K562 (cell line): ENCODE results near the gene SRPRA. TPM values are rescaled to one million over a fixed set of nuclear protein-coding genes. Genes with fewer than 3 reads are reported as not detected.

ENCODE experiments used
- ATF7 ChIP-seq: fragments of 450-650 bp; IDR thresholded peaks from 2 replicates; pipeline ENCODE4 v1.7.1; 2014; ENCODE audit warnings: mild to moderate bottlenecking, moderate library complexity
- BRCA1 ChIP-seq, 2 experiments: fragments of 450-650 bp in 1 of 2; sonication (generic) in 1 of 2; formaldehyde crosslinking in 1 of 2; IDR thresholded peaks; 2 replicates each; pipeline versions ENCODE4 v1.5.0 to v1.6.1; 2017 to 2020; ENCODE audit warnings: mild to moderate bottlenecking in 1 of 2, missing genetic modification reagents in 1 of 2
- CTBP1 ChIP-seq: fragments of 450-650 bp; IDR thresholded peaks from 2 replicates; pipeline ENCODE4 v1.6.1; 2016; ENCODE audit warnings: borderline replicate concordance
- GABPA ChIP-seq: fragments of 200-800 bp; sonication (Bioruptor generic); conservative IDR thresholded peaks from 2 replicates; pipeline ENCODE4 v1.6.1; 2016; ENCODE audit warnings: low read depth, missing genetic modification characterization, missing compliant biosample characterization
- GTF2F1 ChIP-seq: IDR thresholded peaks from 2 replicates; pipeline ENCODE4 v1.6.1; 2011; ENCODE audit warnings: low read depth, low read length, improper control_type of control experiment
- MAFG ChIP-seq: fragments of 450-650 bp; conservative IDR thresholded peaks from 2 replicates; pipeline ENCODE4 v1.6.1; 2016; ENCODE audit warnings: missing genetic modification characterization, missing compliant biosample characterization
- NRF1 ChIP-seq, 2 experiments: fragments of 450-650 bp; IDR thresholded peaks in 1 of 2; conservative IDR thresholded peaks in 1 of 2; 2 replicates each; pipeline ENCODE4 v1.6.1; 2014; ENCODE audit warnings: mild to moderate bottlenecking in 2 of 2
- PATZ1 ChIP-seq: fragments of 250-450 bp; sonication (Bioruptor Pico); IDR thresholded peaks from 2 replicates; pipeline ENCODE4 v1.5.0; 2020; ENCODE audit warnings: mild to moderate bottlenecking, borderline replicate concordance
- RFX7 ChIP-seq: fragments of 250-450 bp; sonication (Bioruptor Pico); IDR thresholded peaks from 2 replicates; pipeline ENCODE4 v1.5.1; 2021; ENCODE audit warnings: mild to moderate bottlenecking
- SLC30A9 ChIP-seq: fragments of 250-450 bp; sonication (Bioruptor Pico); IDR thresholded peaks from 2 replicates; pipeline ENCODE4 v1.8.0; 2022; ENCODE audit warnings: mild to moderate bottlenecking, moderate library complexity
- SOX6 ChIP-seq: fragments of 450-650 bp; IDR thresholded peaks from 2 replicates; pipeline ENCODE4 v1.6.1; 2014; ENCODE audit warnings: mild to moderate bottlenecking
- SRSF1 ChIP-seq: fragments of 200-400 bp; formaldehyde crosslinking; IDR thresholded peaks from 2 replicates; pipeline ENCODE4 v1.6.1; 2017; ENCODE audit warnings: mild to moderate bottlenecking, low read depth, low read length, moderate library complexity
- TBP ChIP-seq: optimal IDR thresholded peaks from 2 replicates; pipeline ENCODE3; 2011; ENCODE audit warnings: low read depth, low read length, improper control_type of control experiment
- TEAD4 ChIP-seq, 2 experiments: sonication (generic) in 1 of 2; formaldehyde crosslinking in 1 of 2; IDR thresholded peaks; 2 replicates each; pipeline versions ENCODE4 v1.6.1 to v1.8.0; 2012 to 2022; ENCODE audit warnings: borderline replicate concordance in 1 of 2, inconsistent platforms in 1 of 2, low read length in 1 of 2, mild to moderate bottlenecking in 1 of 2, missing genetic modification reagents in 1 of 2
- TFE3 ChIP-seq: fragments of 450-650 bp; formaldehyde crosslinking; IDR thresholded peaks from 2 replicates; pipeline ENCODE4 v1.4.0; 2020; ENCODE audit warnings: mild to moderate bottlenecking, mixed read lengths
- U2AF1 ChIP-seq: fragments of 200-400 bp; formaldehyde crosslinking; optimal IDR thresholded peaks from 2 replicates; pipeline ENCODE3; 2017; ENCODE audit warnings: mild to moderate bottlenecking, low read depth, low read length, moderate library complexity
- ZBTB11 ChIP-seq, 3 experiments: fragments of 200-800 bp in 1 of 3; fragments of 250-450 bp in 1 of 3; fragments of 450-650 bp in 1 of 3; sonication (Bioruptor Pico) in 1 of 3; sonication (Bioruptor generic) in 1 of 3; formaldehyde crosslinking in 1 of 3; IDR thresholded peaks; 2 replicates each; pipeline versions ENCODE4 v1.6.1 to v1.8.0; 2016 to 2022; ENCODE audit warnings: mild to moderate bottlenecking in 2 of 3, missing genetic modification characterization in 2 of 3, missing compliant biosample characterization in 1 of 3, moderate library complexity in 1 of 3
- ZFPM2 ChIP-seq: fragments of 250-450 bp; sonication (Bioruptor Pico); IDR thresholded peaks from 2 replicates; pipeline ENCODE4 v1.5.1; 2022; ENCODE audit warnings: mild to moderate bottlenecking
- ZNF76 ChIP-seq: fragments of 250-450 bp; sonication (Bioruptor Pico); IDR thresholded peaks from 2 replicates; pipeline ENCODE4 v1.4.0; 2020; ENCODE audit warnings: mild to moderate bottlenecking, moderate library complexity, borderline replicate concordance
- ZNF778 ChIP-seq: fragments of 450-650 bp; formaldehyde crosslinking; IDR thresholded peaks from 2 replicates; pipeline ENCODE4 v1.4.0; 2020; ENCODE audit warnings: mild to moderate bottlenecking, moderate library complexity
- polyA plus RNA-seq, 8 experiments: library from polyadenylated mRNA; depleted of rRNA in 4 of 8; stranded (reverse) in 5 of 8; unstranded in 3 of 8; fragments of >200 nt; fragmentation: Nextera tagmentation in 2 of 8; fragmentation: Illumina TruSeq in 1 of 8; extraction: Ambion mirVana in 2 of 8; extraction: Trizol in 1 of 8; gene quantifications; 2 replicates each; pipeline versions ENCODE4 v1.2.1 to v1.2.3, GENCODE V29; 2011 to 2014; ENCODE audit warnings: inconsistent platforms in 1 of 8, missing spikeins in 1 of 8
- total RNA-seq, 7 experiments: library from RNA; depleted of rRNA in 6 of 7; stranded (reverse); fragments of >200 nt in 6 of 7; fragmentation: Illumina TruSeq in 2 of 7; extraction: Trizol in 2 of 7; gene quantifications; 2 replicates each; pipeline versions ENCODE4 v1.2.1 to v1.2.3, GENCODE V29; 2011 to 2021; ENCODE audit warnings: low replicate concordance in 1 of 7
- TF ChIP-seq, protein P1 (sequence below): fragments of 450-650 bp; formaldehyde crosslinking; IDR thresholded peaks from 2 replicates; pipeline ENCODE4 v1.4.0; 2022; ENCODE audit warnings: missing genetic modification characterization

SRPRA gene
- total and polyA plus RNA-seq, 9 of the 15 experiments (the other 6 are each of a cell fraction or from before 2014, with no cell fraction given), result 33.5 to 124 (median 80.0) TPM

DNA sequence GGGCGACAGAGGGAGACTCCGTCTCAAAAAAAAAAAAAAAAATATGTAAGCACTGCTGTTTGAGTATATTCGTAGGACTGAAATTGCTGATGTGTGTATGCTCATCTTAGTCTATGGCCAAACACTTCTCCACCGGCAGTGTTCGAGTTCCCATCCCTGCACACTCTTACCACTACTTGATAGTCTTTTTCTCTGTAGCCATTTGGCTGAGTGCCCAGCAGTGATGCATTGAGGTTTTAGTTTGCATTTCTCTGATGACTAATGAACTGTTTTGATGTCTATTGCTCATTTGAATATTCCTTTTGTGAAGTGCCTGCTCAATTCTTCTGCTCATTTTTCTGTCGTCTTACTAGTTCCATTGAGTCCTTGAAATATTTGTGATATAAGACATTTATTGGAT is 16.1 kb upstream of the SRPRA start (continued):
- TF ChIP-seq MAFG, result no peak
- TF ChIP-seq ZBTB11 (CRISPR knock-in tag; IDR thresholded peaks at IDR 0.05), result no peak
- TF ChIP-seq RFX7 (CRISPR knock-in tag), result no peak
- TF ChIP-seq, protein P1, sequence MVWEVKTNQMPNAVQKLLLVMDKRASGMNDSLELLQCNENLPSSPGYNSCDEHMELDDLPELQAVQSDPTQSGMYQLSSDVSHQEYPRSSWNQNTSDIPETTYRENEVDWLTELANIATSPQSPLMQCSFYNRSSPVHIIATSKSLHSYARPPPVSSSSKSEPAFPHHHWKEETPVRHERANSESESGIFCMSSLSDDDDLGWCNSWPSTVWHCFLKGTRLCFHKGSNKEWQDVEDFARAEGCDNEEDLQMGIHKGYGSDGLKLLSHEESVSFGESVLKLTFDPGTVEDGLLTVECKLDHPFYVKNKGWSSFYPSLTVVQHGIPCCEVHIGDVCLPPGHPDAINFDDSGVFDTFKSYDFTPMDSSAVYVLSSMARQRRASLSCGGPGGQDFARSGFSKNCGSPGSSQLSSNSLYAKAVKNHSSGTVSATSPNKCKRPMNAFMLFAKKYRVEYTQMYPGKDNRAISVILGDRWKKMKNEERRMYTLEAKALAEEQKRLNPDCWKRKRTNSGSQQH (CRISPR knock-in tag), result no peak
- TF ChIP-seq SOX6, result 0 out of 2 replicates have a peak, but pooled peaks have one; percentile 21
- no peak for TF ChIP-seq U2AF1
- TF ChIP-seq GTF2F1, result no peak
- no peak for TF ChIP-seq SLC30A9 (CRISPR knock-in tag)
- no peak for TF ChIP-seq GABPA
- TF ChIP-seq BRCA1 (IDR thresholded peaks at IDR 0.05), result no peak
- TF ChIP-seq BRCA1 (CRISPR knock-in tag; IDR thresholded peaks at IDR 0.05), result no peak
- TF ChIP-seq ZNF76 (CRISPR knock-in tag), result no peak
- no peak for TF ChIP-seq ZNF778 (CRISPR knock-in tag)
- TF ChIP-seq TFE3, result no peak
- TF ChIP-seq ATF7, result no peak
- no peak for TF ChIP-seq TEAD4 (IDR thresholded peaks at IDR 0.05; ENCODE audit: low read length)
- no peak for TF ChIP-seq TEAD4 (CRISPR knock-in tag; IDR thresholded peaks at IDR 0.05; ENCODE audit: borderline replicate concordance)
- TF ChIP-seq SRSF1, result no peak
- TF ChIP-seq TBP, result no peak
- no peak; the same call in 1 of the 2 replicates for TF ChIP-seq CTBP1
- no peak for TF ChIP-seq NRF1 (conservative IDR thresholded peaks at IDR 0.05 in 1 of 2, IDR thresholded peaks at IDR 0.05 in 1 of 2)
- no peak for TF ChIP-seq PATZ1 (CRISPR knock-in tag)
- no peak for TF ChIP-seq ZFPM2
